WI38 (cell line): Measurements from ENCODE around the gene TCERG1L.

Experiments
- H3K4me3 ChIP-seq: 2 replicates; pipeline ENCODE4 v1.5.1; 2011; ENCODE audit warnings: low read depth, mild to moderate bottlenecking, control low read depth, low read length
- CTCF ChIP-seq: IDR thresholded peaks from 2 replicates; pipeline ENCODE4 v1.5.1; 2012; ENCODE audit warnings: low read depth, mild to moderate bottlenecking, control low read depth, low read length

Gene TCERG1L

GRCh38 chr10:131352765-131353290 lies 41.3 kb upstream of the TCERG1L start:
- no peak for TF ChIP-seq CTCF
- H3K4me3 ChIP-seq: no peak overlapping the region

- no peak overlapping the region for H3K4me3 ChIP-seq
- TF ChIP-seq CTCF: no peak
These were observed 39.1 kb upstream of the TCERG1L start for GRCh38 chr10:131350660-131351059.

GRCh38 chr10:131350245-131350644 lies 38.7 kb upstream of the TCERG1L start:
- no peak overlapping the region for H3K4me3 ChIP-seq
- TF ChIP-seq CTCF: no peak

GRCh38 chr10:131346456-131346855 lies 34.9 kb upstream of the TCERG1L start:
- TF ChIP-seq CTCF: no peak
- no peak overlapping the region for H3K4me3 ChIP-seq

- TF ChIP-seq CTCF: no peak
- no peak overlapping the region for H3K4me3 ChIP-seq
These were observed 34.2 kb upstream of the TCERG1L start for GRCh38 chr10:131345691-131346090.

GRCh38 chr10:131344747-131345146 lies 33.2 kb upstream of the TCERG1L start:
- no peak for TF ChIP-seq CTCF
- H3K4me3 ChIP-seq: no peak overlapping the region

GRCh38 chr10:131337741-131338140 lies 26.2 kb upstream of the TCERG1L start:
- no peak overlapping the region for H3K4me3 ChIP-seq
- no peak for TF ChIP-seq CTCF
